GM10266 (cell line): ENCODE results near the gene IQCE.

Experiments used
- DNase-seq: peaks from one replicate; pipeline ENCODE4 v3.0.0; 2012; ENCODE audit errors: extremely low spot score
- TF ChIP-seq, protein P1 (sequence below): IDR thresholded peaks from 2 replicates; pipeline ENCODE4 v1.5.1; 2012; ENCODE audit warnings: mild to moderate bottlenecking, low read depth; ENCODE audit not compliant: control insufficient read depth, insufficient read depth; ENCODE audit errors: missing control alignments

IQCE gene

DNA sequence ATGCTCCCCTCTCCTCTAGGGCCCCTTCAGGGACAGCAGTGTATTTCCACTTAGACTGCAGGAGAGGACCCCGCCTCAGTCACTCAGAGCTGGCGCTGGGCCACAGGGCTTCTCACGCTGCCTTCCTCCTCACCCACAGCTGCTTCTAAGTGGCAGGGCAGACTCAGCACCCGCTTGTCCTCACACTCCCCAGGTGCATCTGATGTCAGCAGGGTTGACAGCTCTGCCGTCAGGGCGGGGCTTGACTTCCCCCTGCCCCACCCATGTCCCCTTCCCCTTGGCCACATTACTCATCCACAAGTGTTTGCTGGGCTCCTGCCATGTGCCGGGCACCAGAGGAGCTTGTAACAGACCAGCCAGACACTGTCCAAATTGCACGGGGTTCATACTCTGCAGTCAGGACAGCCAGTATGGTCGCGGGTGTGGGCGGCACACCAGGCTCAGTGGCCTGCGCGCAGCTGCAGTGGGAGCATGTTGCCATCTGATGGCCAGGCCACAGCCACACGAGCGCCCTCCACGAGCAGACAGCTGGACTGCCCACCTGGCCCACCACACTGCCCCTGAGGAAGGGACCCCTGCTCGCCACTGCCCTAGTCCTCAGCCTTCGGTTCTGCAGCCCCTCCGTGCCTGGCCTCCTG, 43.7 kb downstream of the IQCE start:
- TF ChIP-seq, protein P1, sequence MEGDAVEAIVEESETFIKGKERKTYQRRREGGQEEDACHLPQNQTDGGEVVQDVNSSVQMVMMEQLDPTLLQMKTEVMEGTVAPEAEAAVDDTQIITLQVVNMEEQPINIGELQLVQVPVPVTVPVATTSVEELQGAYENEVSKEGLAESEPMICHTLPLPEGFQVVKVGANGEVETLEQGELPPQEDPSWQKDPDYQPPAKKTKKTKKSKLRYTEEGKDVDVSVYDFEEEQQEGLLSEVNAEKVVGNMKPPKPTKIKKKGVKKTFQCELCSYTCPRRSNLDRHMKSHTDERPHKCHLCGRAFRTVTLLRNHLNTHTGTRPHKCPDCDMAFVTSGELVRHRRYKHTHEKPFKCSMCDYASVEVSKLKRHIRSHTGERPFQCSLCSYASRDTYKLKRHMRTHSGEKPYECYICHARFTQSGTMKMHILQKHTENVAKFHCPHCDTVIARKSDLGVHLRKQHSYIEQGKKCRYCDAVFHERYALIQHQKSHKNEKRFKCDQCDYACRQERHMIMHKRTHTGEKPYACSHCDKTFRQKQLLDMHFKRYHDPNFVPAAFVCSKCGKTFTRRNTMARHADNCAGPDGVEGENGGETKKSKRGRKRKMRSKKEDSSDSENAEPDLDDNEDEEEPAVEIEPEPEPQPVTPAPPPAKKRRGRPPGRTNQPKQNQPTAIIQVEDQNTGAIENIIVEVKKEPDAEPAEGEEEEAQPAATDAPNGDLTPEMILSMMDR, result no peak
- DNase-seq, result no peak

DNA sequence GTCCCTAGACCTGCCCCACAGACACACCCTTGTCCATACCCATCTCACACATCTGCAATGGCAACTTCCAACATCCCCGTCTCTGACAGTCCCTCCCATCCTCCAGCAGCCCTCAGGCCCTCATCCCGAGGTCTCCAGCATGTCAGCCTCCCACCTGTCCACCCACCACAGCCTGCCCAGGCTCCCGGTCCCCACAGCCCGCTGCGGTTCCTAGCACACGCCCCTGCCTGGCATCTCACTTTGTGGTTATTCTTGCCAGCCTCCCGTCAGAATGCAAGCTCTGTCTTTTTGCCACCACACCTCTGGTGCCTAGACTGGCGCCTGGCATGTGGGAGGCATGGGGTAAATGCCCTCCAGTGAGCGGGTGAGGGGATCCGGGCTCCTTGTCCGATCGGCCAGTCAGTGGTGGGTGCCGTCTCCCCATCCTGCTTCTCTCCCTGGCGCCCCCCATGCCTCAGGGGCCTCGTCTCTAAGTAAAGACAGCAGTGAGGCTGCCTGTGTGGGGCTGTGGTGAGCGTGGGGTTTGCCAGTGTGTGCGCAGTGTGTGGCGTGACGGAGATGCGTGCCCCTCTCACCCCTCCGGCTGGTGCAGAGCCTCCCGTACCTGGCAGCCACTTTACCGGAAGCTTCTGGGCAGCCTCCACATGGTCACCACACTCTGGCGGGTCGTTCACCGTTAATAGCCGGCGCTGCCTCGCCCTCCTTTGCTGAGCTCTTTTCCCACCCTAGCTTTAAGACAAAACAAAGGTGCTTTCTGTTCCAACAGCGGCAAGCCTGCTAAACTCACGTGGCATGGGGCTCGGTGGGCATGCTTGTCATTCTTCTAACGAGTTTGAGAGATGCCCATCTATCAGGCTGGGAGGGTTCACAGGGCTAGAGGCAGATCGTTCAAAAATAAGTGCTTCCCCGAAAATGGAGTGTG, 44.5 kb downstream of the IQCE start:
- TF ChIP-seq, protein P1, result no peak
- no peak for DNase-seq

DNA sequence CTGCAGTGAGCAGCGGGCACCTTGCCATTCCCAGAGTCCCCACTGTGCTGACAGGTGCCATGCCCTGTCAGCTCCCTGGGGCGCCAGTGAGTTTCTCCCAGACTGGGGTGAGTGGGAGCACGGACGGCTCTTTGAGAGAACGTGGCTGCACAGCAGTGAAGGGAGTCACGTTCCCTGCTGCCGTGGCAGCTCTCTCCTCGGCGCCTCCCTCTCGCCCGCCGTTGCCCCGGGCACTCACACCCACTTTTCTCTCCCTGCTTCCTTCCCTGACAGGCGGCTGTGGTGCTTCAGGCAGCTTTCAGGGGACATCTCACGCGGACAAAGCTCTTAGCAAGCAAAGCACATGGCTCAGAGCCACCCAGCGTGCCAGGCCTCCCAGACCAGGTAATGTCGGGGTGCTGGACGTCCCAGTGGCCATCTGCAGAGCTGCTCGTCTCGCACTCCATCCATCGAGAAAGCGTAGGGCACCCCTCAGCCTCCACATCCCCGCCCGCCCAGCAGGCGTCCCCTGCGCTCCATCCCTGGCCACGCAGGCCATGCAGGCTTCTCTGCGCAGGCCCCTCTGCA, 45.9 kb downstream of the IQCE start:
- TF ChIP-seq, protein P1, result no peak
- DNase-seq, result no peak

DNA sequence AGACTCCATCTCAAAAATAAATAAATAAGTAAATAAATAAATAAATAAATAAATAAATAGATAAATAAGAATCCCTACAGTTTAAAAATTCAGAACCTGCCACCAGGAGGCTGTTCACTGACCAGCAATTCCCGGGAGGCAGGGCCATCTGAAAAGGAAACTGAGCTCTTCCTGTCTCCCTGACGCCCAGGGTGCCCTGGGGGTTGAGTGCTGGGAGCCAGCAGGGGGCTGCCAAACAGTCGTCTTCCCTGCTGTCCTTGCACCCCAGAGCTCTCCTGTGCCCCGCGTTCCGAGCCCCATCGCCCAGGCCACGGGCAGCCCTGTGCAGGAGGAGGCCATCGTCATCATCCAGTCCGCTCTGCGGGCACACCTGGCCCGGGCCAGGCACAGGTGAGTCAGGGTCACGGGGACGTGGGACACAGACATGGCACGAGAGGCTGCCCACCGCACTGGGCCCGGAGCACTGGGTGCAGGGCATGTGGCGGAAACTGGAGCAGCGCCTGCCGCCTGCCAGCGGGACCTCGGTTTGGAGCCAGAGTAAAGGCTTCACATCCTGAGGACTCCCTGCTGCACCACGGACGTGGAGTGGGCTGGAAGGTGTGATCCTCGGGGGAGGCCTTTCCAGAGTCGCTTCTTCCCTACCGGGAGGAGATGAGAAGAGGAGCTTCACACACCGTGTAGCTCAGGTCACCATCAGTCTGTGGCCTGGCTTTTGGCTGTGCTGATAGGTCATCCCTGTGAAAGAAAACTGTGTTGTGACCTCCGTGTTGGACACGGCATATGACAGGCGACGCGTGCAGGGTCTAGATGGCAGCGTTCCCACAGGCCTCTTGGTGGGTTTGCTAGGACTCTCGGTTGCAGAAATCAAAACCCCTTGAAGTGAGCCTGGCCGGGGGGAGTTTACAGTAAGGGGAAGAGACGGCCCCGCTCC, 47.1 kb downstream of the IQCE start:
- TF ChIP-seq, protein P1, result no peak
- DNase-seq, result no peak

DNA sequence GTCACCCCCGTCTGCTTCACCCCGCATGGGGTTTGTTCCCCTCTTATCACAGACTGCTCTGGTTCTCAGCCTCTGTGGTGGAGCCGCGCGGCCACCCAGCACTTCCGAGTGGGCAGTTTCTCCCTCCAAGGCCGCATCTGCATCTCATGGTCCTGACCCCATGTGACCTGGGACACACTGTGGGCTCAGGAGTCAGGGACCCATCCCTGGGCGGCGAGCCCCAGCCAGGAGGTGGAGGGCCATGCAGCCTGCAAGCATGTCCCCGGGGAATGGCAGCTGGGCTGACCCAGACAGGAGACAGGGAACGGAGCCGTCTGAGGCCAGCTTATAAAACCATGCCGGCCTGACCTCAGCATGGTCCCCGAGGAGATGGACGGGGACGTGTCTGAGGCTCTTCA, 47.8 kb downstream of the IQCE start:
- no peak for DNase-seq
- TF ChIP-seq, protein P1, result no peak

DNA sequence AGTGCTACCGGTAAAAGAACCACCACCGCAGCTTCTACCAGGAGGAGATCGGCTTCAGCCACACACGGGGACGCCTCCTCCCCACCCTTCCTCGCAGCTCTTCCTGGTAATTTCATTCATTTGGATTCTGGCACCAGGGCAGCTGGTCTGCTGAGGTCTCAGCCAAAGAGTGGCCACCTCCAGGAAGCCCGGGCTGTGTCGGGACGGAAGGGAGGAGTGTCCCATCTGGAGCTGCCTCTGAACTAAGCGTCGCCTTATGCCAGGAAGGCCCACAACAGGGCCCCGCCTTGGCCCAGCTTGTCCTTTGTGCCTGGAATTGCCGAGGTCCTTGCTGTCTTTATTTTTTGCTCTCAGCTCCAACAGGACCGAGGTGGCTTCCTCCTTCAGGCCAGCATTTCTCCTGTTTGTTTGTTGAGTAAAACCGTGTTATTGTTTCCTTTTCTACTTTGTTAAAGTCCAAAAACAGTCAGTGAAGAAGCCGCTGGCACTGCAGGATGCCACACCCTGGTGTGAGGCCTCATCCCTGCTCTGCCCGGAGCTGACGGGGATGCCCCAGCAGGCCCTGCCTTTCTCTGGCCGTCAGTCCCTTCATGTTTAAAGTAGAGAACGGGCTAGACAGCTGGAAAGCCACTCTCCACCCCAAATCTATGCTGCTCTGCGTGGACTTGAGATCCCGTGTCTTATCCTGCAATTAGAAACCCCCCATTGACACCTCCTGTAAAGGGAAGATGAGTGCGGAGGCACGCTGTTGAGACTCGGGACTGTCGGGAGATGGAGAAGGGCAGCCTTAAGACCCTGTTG, 48.5 kb downstream of the IQCE start:
- TF ChIP-seq, protein P1, result no peak
- DNase-seq, result no peak
